Colonic mucosa (tissue), 4 donors: Measurements from ENCODE around the gene MPG. TPM values are rescaled to one million over a fixed set of nuclear protein-coding genes. Genes with fewer than 3 reads are reported as not detected.

Experiments used
- DNase-seq: peaks from one replicate; pipeline ENCODE4 v3.0.0-alpha.2; 2020
- H3K27ac ChIP-seq: fragments of 200-600 bp; one replicate; pipeline ENCODE4 v1.8.0; 2021
- H3K27me3 ChIP-seq: fragments of 200-600 bp; one replicate; pipeline ENCODE4 v1.8.0; 2021
- H3K36me3 ChIP-seq: fragments of 200-600 bp; one replicate; pipeline ENCODE4 v1.8.0; 2021
- H3K4me1 ChIP-seq: fragments of 200-600 bp; one replicate; pipeline ENCODE4 v1.8.0; 2021; ENCODE audit warnings: mild to moderate bottlenecking
- H3K4me3 ChIP-seq: fragments of 200-600 bp; one replicate; pipeline ENCODE4 v1.8.0; 2021
- H3K9ac ChIP-seq, 2 donors: one replicate each; pipeline ENCODE4 v1.7.0; 2013; ENCODE audit warnings: control low read depth in 2 of 2, low read depth in 2 of 2, low read length in 2 of 2
- H3K9me3 ChIP-seq: fragments of 200-600 bp; one replicate; pipeline ENCODE4 v1.8.0; 2021
- CTCF ChIP-seq: fragments of 200-600 bp; IDR thresholded peaks from one replicate; pipeline ENCODE4 v1.8.0; 2022; ENCODE audit warnings: antibody characterized with exemption, mild to moderate bottlenecking
- intact Hi-C: fragments of 100-400 bp; cut with DNase I; formaldehyde crosslinking; loops from one replicate; pipeline ENCODE4 v1.14.1; 2022
- total RNA-seq, 2 donors: library from RNA; stranded (reverse); fragmentation: NEBNext Ultra II Directional in 1 of 2; extraction: Animal tissue kit (Norgen Biotek cat#: 25700) in 1 of 2; gene quantifications; one replicate each; pipeline ENCODE4 v1.2.1, GENCODE V29; 2021
- donor health status: healthy.
- donor health status: DM: no; HTN: no; CAD: no.
- donor health status: DM: no; HTN: no; CAD: no.

MPG gene
- total RNA-seq, 2 donors from 2014 or later = 39.3 to 42.1 TPM

GRCh38 chr16:125011-125410, 47.0 kb downstream of the MPG start:
- intact Hi-C loops = no loop called here
- TF ChIP-seq CTCF = no peak

GRCh38 chr16:129075-129474, 51.0 kb downstream of the MPG start:
- TF ChIP-seq CTCF = no peak
- H3K4me1 ChIP-seq = no peaks in the 10 kb centered on the region
- intact Hi-C loops = no loop called here
- H3K27me3 ChIP-seq = no peaks in the 10 kb centered on the region
- H3K9ac ChIP-seq = no peak overlapping the region
- no peak overlapping the region for H3K27ac ChIP-seq
- no peaks in the 10 kb centered on the region for H3K36me3 ChIP-seq
- H3K9me3 ChIP-seq = no peaks in the 10 kb centered on the region
- no peak overlapping the region for H3K4me3 ChIP-seq
- no peak for DNase-seq

More at GRCh38 chr16:125011-125410, 47.0 kb downstream of the MPG start:
- no peaks in the 10 kb centered on the region for H3K9me3 ChIP-seq
- no peak overlapping the region for H3K27ac ChIP-seq
- no peaks in the 10 kb centered on the region for H3K27me3 ChIP-seq
- DNase-seq = no peak
- no peak overlapping the region for H3K4me3 ChIP-seq
- no peak overlapping the region for H3K9ac ChIP-seq
- no peaks in the 10 kb centered on the region for H3K4me1 ChIP-seq
- H3K36me3 ChIP-seq = no peaks in the 10 kb centered on the region

DNA sequence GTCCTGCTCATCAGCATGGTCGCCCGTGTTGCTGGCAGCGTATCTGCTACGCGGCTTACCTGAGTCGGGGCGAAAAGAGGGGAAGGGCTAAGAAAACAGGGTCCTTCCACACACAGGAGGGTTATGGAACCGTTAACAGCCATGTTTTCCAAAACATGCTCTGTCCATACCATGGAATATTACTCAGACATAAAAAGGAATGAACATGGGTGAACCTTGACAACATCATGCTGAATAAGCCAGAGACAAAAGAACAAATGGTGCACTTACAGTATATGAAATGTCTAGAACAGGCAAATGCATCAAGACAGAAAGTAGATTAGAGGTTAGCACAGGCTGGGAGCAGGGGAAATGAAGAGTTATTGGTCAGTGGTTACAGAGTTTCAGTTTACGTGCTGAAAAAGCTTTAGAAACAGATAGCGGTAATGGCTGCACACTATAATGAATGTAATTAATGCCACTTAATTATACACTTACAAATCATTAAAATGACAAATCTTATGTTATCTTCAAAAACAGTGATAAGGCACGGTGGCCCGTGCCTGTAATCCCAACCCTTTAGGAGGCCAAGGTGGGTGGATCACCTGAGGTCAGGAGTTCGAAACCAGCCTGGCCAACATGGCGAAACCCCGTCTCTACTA, 52.6 kb downstream of the MPG start:
- intact Hi-C loops = no loop called here
- Histone ChIP-seq H3K27ac (no peak overlapping the region), H3K4me3 (no peak overlapping the region), H3K9me3 (no peaks in the 10 kb centered on the region), H3K27me3 (no peaks in the 10 kb centered on the region), H3K4me1 (no peaks in the 10 kb centered on the region), H3K36me3 (no peaks in the 10 kb centered on the region), H3K9ac (no peak overlapping the region)
- no peak for TF ChIP-seq CTCF
- DNase-seq = no peak

GRCh38 chr16:132120-132519, 54.1 kb downstream of the MPG start:
- DNase-seq = no peak
- intact Hi-C loops = no loop called here

DNA sequence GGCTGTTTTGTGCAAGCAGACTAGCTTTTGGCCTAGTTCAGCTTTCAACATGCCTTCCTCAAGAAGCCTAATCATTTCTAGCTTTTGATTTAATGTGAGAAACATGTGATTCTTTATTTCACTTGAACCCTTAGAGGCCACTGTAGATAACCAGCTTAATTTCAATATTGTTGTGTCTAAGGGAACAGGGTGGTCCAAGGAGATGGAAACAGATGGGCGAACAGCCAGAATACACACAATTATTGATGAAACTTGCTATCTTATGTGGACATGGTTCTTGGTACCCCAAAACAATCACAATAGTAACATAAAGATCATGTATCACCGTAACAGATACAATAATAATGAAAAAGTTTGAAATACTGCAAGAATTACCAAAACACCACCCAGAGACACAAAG, 55.7 kb downstream of the MPG start:
- TF ChIP-seq CTCF = no peak
- intact Hi-C loops = no loop called here
- DNase-seq = no peak
- Histone ChIP-seq H3K4me1 (no peaks in the 10 kb centered on the region), H3K9ac (no peak overlapping the region), H3K36me3 (no peaks in the 10 kb centered on the region), H3K4me3 (no peak overlapping the region), H3K27ac (no peak overlapping the region), H3K9me3 (no peaks in the 10 kb centered on the region), H3K27me3 (no peaks in the 10 kb centered on the region)

More at GRCh38 chr16:132120-132519, 54.1 kb downstream of the MPG start:
- Histone ChIP-seq H3K4me3 (no peak overlapping the region), H3K9me3 (no peaks in the 10 kb centered on the region), H3K36me3 (no peaks in the 10 kb centered on the region), H3K27me3 (no peaks in the 10 kb centered on the region), H3K4me1 (no peaks in the 10 kb centered on the region), H3K9ac (no peak overlapping the region), H3K27ac (no peak overlapping the region)
- no peak for TF ChIP-seq CTCF

Other genes starting within 250 kb of the MPG start
- 10 to 100 TPM in 1 of 2 donors, 1 to 10 TPM in 1; 8.5 to 23.6 TPM for gene POLR3K, start 24.6 kb upstream of the MPG start, total RNA-seq
- 10 to 100 TPM; 20.6 to 48.3 TPM for gene SNRNP25, start 24.4 kb upstream of the MPG start, total RNA-seq
- 10 to 100 TPM; 28.6 to 35.3 TPM for gene RHBDF1, start 5.6 kb upstream of the MPG start, total RNA-seq
- gene NPRL3, start 60.4 kb downstream of the MPG start, total RNA-seq = 10 to 100 TPM; 13.4 to 26.4 TPM
- 1 to 10 TPM in 1 of 2 donors, not detected in 1; 1.4 TPM for gene HBZ, start 74.4 kb downstream of the MPG start, total RNA-seq
- not detected for gene HBM, start 87.8 kb downstream of the MPG start, total RNA-seq
- 10 to 100 TPM in 1 of 2 donors, 1 to 10 TPM in 1; 3.5 to 64.9 TPM for gene HBA2, start 94.7 kb downstream of the MPG start, total RNA-seq
- gene HBA1, start 98.5 kb downstream of the MPG start, total RNA-seq = 10 to 100 TPM in 1 of 2 donors, 1 to 10 TPM in 1; 7.4 to 50.3 TPM
- not detected for gene HBQ1, start 102.2 kb downstream of the MPG start, total RNA-seq
- 10 to 100 TPM; 37.1 to 55.4 TPM for gene LUC7L, start 151.2 kb downstream of the MPG start, total RNA-seq
- gene FAM234A, start 156.6 kb downstream of the MPG start, total RNA-seq = 100 to 1,000 TPM; 105 to 124 TPM
- gene RGS11, start 197.7 kb downstream of the MPG start, total RNA-seq = 1 to 10 TPM; 2.9 to 4.0 TPM
- gene ARHGDIG, start 202.4 kb downstream of the MPG start, total RNA-seq = 10 to 100 TPM in 1 of 2 donors, 1 to 10 TPM in 1; 1.8 to 20.0 TPM
- 1 to 10 TPM; 1.4 to 2.6 TPM for gene PDIA2, start 204.9 kb downstream of the MPG start, total RNA-seq